NCI-H82 (cell line): ENCODE results near the gene COL27A1.
"Not testable (repeated sequence)": the region's sequence is repeated elsewhere in the genome, so short reads cannot be mapped to it uniquely, and the experiment has no call there.

Source experiments
- DNase-seq: peaks from one replicate; lab custom pipeline; 2025; lab: John Stamatoyannopoulos, UW

The COL27A1 gene

DNA sequence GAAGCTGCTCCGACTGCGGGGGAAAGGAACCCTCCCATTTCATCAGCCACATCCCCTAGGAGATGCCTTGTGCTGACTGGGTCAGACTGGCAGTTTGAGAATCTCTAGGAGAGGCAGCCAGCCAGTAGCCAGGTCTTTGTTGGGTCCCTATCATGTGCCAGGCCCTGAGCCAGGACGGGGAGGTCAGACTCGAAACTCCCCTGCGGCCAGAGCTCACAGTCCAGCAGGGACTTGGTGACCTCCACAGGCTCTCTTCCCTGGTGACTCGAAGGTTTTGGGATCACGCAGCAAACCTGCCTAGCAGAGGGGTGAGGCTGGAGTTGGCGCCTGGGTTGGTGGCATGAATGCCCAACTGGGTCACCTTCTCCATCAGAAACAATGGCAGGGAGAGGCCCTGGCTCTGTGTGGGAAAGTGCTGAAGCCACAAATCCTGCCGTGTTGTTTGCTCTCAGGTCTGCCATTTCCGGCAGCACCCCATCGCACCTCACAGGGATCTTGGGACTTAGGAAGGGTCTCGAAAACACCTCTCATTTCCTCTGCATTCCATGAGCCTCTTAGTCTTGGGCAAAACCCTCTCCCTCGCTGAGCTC, 153.1 kb downstream of the COL27A1 start:
- DNase-seq, result no peak

DNA sequence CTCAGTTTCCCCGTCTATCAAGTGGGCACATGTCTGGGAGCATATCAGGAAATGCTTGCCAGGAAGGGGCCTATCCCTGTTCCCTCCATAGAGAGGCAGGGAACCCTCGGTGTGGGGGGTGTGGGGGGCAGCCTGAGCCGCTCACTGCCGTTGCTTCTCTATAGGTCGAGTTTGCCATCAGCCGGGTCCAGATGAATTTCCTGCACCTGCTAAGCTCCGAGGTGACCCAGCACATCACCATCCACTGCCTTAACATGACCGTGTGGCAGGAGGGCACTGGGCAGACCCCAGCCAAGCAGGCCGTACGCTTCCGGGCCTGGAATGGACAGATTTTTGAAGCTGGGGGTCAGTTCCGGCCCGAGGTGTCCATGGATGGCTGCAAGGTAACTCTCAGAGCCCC, 153.8 kb downstream of the COL27A1 start:
- no peak for DNase-seq

DNA sequence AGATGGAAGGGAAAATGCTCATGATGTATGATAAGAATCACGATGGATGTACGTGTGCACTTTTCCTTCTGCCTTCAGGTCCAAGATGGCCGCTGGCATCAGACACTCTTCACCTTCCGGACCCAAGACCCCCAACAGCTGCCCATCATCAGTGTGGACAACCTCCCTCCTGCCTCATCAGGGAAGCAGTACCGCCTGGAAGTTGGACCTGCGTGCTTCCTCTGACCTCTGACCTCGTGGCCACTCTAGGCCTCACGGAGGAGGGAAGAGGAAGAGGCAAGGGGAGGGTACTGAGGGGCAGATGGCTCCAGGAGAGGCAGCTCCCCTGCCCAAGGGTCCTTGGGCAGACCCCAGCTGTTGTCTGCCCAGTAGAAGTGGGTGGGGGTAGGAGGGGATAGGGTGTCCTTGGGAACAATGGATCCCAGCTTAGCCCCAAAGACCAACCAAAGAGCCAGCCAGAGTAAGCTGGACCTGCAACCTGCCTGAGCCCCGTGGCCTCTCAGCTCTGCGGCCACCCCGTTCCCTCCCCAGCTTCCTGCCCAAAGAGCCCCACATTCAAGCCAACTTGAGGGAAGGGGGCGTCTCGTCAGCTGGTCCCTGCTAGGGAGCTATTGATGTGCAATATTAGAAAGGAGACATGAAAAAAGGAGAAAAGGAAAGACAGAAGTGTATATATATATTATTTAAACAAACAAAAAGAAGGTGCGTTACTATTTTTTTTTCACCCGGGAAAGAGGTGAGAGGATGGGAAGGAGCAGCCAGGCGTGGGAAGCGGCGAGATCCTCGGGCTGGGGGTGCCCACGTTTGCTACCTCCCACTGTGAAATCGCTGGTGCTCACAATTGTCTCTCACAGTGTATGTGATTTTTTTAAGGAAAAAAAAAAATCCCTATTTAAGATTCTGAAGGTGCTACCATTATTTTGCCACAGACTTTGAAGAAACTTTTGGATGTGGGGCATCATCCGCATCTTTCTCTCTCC, 155.4 kb downstream of the COL27A1 start:
- no peak for DNase-seq

DNA sequence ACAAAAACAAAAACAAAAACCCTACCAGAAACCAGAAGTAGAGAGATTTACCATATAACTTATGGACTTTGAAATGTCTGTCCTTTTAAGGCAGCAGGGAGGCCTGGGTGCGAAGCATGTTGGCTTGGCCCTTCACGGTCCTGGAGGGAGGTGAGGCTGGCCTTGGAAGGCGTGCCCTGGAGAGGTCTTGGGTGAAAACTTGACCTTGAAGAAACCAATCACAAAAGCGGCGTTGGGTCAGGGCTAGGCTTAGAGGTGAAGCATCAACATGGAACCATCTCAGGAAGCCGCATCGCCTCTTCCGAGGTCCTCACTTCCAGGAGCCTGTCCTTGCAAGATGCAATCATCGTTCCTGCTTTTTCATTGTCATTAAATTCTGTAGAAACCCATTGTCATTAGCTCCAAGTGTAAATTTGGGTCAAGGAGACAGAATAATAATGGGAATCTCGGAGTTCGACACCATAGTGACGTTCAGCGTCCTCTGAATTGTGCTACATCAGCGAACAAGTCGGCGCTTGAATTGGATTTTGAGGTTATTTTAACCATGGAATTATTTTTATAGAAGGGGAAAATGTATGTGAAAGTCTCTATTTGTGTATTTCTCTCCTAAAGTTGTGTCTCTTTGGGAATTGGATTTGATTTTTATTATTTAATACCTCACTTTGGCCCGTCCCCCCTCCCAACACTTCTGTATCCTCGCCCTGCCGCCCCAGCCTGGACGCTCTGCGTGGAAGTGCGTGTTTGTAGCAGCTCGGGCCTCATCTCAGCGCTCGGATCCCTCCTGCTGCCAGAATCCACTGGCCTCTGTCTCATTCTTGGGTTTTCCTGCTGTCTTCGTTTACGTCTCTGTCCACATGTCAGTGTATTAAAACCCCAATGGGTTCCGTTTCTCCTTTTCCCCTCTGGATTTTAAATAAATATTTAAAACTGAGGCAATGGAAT, 156.5 kb downstream of the COL27A1 start:
- no peak for DNase-seq

DNA sequence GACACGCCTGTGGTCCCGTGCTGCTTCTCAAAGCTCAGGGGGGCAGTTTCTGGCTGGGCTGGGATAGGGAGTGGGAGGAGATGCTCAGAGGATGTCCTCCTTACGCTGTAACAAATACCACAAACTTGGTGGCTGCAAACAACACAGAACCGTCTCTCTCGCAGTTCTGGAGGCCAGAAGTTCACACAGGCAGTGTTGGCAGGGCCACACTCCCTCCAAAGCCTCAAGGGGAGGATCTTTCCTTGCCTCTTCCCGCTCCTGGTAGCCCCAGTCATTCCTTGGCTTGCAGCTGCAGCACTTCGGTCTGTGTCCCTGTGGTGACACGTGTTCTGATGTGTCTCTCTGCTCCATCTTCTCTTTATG, 157.2 kb downstream of the COL27A1 start:
- DNase-seq, result no peak

DNA sequence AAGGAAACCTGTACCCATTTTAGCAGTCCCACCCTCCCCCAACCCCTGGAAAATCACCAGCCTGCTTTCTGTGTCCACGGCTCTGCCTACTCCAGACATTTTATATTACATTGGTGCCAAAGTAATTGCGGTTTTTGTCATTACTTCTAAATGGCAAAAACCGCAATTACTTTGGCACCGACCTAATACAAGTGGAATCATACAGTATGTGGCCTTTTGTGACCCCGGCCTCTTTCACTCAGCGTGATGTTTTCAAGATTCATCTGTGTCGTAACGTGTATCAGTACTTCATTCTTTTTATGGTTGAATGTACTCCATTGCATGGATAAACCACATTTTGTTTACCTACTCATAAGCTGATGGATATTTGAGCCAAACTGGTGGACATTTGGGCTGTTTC, 157.8 kb downstream of the COL27A1 start:
- no peak for DNase-seq

DNA sequence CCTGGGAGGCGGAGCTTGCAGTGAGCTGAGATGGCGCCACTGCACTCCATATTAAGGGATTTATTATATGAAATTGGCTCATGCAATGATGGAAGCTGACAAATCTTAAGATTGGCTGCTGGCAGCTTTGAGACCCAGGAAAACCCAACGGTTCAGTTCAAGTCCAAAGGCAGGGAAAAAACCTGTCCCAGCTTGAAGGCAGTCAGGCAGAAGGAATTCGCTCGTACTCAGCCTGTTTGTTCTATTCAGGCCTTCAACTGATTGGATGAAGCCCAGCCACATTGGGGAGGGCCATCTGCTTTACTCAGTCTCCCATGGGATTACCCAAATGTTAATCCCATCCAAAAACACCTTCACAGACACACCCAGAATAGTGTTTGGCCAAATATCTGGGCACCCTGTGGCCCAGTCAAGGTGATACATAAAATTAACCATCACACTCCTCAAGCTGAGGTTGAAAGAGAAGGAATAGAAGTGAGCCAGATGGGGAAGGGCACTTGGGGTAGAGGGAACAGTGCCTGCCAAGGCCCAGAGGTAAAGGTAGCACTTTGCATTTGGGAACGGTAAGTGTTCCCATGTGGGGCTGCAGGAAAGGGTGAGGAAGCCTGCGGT, 159.0 kb downstream of the COL27A1 start:
- peak; percentile 33 for DNase-seq

DNA sequence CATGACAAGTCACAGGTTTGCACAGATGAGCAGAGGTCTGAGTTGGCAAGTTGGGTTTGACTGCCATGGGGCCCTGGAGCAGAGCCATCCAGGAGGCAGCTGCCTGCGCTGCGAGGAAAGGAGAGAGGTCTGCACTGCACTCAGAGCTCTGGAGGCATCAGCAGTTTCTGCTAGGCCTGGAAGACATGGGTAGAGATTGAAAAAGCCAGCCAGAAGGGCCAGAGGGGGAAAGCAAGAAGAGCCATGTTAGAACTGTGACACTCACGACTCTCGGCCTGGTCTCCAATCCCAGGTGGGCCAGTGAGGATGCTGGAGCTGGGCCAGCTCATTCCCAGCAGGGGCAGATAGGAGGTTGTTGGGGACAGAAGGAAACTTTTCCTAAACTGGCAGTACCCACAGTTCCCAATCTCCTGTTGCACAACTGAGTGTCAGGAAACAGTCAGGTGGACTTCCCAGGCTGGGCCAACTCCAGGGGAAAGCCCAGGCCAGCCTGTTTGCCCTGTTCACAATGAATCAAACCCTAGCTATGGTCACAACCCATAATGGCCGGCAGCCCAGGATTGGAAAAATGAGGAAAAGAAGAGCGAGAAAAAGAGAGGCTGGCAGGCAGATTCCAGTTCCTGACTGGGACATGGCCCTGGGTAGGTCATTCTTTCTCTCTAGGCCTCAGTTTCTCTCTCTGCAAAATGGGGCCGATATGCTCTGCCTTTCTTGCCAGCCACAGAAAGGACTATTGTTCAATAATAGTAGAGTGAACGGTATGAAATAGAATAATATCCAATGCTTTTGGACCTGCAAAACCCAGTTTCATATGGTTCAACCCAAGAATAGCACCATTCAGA, 159.8 kb downstream of the COL27A1 start:
- DNase-seq, result no peak

DNA sequence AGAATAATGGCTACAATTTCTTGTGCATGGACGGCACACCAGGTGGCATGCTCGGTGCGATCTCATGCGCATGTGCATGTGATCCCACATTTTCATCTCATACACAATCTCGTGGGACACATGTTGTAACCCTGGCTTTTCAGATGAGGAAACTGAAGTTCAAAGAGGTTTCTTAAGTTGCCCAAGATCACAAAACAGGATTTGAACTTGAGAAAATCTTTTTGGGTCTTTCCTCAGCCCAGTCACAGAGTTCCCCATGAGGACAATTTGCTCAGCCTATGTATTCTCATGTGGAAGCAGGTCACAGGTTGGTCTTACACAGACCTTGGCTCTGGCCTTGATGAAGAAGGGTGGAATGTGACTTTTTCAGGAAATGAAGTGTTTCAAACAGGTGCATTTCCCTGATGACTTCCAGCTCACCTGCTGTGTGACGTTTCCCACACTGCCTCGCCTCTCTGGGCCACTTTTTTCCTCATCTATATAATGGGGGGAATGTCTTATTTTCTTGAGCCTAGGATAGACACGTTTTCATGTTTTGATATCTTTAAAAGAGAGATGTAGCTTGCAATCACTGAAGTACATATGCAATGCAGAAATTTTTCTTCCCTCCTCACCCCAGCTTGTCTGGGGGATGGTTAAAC, 160.5 kb downstream of the COL27A1 start:
- no peak for DNase-seq

DNA sequence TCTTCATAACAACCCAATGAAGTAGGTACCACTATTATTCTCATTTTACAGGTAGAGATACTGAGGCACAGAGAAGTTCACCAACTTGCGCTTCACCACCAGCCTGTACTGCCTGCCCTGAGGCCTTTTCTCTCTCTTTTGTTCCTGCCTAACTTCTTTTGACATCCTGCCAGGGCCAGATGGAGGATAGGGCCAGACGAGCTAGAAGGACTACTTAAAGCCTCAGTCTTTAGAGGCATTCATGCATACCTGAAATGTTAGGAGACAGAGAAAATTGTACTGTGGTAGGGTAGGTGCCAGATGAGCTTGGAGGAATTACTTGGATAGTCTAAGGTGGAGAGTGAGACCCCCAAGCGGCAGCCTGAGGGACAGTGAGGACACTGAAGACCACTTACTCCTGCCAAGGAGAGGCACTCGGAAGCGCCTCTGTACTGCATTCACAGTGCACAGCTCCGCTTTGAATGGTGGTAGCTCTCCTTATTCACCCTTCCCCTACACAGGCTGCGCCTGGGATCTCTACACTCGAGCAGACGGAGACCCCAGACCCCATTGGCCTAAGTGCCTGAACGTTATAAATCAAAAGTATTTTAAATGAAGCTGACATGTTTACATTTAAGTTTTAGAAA, 161.4 kb downstream of the COL27A1 start:
- peak; percentile 55 for DNase-seq

DNA sequence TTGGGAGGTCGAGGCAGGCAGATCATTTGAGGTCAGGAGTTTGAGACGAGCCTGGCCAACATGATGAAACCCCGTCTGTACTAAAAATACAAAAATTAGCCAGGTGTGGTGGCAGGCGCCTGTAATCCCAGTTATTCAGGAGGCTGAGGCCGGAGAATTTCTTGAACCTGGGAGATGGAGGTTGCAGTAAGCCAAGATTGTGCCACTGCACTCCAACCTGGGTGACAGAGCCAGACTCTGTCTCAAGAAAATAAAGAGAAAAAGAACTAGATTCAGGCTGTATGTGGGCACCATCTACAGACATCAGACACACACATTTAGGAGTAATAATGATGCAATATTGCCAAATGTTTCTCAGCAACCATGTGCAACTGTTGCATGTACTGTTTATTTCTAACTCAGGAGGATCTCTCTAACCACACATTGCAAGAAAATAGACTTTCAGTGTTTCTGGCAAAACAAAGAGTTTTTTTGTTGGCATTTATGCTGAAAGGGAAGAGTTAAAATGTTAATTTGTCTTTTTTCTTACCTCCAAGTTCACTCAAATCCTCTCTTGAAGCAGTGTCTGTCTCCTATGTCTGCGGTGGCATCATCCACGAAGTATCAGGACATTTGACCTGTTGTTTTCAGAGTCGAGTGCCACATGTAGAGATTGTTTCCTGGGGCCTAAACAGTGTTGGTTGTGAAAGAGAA, 162.5 kb downstream of the COL27A1 start:
- DNase-seq, result no peak

DNA sequence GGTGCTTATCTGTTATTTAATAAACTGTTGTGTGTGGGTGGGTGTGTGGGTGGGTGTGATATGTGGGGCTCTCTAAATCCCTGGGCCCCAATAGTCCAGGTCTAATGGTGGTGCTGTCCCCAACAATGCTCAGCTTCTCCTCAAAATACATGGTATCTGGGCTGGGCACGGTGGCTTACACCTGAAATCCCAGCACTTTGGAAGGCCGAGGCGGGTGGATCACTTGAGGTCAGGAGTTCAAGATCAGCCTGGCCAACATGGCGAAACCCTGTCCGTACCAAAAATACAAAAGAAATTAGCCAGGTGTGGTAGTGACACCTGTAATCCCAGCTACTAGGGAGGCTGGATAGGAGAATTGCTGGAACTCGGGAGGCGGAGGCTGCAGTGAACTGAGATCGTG, 163.1 kb downstream of the COL27A1 start:
- DNase-seq, result no peak

DNA sequence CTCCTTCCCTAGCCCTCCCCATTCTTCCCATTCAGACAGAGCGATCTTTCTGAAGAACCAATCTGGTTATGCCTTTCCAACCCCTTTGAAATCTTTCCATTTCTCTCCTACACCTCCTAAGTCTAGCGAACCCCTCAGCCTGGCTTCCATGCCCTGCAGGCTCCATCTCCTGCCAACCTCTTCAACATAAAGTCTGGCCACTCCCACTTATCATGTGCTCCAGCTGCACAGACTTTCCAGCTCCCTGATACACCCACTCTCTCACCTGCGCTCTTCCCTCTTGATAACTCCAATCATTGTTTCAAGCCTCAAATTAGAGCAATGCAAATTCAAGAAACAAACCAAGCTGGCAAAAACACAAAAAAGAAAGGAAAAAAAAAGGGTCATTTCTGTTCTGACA, 163.8 kb downstream of the COL27A1 start:
- DNase-seq, result peak; percentile 14

DNA sequence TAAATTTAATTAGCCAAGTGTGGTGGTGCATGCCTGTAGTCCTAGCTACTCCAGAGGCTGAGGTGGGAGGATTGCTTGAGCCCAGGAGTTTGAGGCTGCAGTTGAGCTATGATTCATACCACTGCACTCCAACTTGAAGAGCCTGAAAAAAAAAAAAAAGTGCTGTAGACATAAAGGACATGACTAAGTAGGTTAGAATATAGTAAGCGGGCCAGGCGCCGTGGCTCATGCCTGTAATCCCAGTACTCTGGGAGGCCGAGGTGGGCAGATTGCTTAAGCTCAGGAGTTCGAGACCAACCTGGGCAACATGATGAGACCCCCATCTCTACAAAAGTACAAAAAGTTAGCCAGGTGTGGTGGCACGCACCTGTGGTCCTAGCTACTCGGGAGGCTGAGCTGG, 165.4 kb downstream of the COL27A1 start:
- DNase-seq, result not testable (repeated sequence)

DNA sequence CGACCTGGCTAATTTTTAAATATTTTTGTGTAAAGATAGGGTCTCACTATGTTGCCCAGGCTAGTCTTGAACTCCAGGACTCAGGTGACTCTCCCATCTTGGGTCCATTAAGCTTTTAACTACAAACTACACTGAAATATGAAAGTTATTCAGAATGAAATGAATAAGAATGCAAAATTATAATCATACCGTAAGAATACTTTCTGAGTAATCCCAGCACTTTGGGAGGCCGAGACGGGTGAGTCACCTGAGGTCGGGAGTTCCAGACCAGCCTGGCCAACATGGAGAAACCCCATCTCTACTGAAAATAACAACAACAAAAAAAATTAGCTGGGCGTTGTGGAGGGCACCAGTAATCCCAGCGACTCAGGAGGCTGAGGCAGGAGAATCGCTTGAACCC, 166.4 kb downstream of the COL27A1 start:
- no peak for DNase-seq

DNA sequence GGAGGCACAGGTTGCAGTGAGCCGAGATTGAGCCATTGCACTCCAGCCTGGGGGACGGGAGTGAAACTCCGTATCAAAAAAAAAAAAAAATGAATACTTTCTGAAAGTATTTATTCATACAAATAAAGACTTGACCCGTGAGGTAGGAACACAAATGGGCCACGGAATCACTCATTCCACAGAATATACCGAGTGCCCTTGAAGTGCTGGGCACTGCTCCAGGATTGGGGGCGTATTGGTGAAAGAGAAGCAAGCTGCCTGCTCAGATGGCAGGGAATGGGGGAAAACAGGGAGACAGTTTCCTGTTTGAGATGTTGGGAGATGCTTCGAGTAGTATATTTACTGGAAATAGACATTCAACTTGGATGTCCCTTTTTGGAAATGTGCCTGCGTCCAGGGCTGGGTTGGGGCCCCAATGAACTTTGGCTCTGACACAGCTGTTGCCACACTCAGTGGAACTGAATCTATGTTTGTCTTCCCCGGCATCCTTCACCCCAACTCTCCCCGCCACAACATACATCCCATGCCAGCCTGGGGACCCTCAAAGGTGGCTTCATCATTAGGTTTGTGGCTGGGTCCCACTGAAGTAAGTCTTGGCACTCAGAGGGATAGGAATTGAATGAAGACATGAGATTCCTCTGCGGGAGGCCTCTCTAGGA, 167.0 kb downstream of the COL27A1 start:
- DNase-seq, result not testable (repeated sequence)

DNA sequence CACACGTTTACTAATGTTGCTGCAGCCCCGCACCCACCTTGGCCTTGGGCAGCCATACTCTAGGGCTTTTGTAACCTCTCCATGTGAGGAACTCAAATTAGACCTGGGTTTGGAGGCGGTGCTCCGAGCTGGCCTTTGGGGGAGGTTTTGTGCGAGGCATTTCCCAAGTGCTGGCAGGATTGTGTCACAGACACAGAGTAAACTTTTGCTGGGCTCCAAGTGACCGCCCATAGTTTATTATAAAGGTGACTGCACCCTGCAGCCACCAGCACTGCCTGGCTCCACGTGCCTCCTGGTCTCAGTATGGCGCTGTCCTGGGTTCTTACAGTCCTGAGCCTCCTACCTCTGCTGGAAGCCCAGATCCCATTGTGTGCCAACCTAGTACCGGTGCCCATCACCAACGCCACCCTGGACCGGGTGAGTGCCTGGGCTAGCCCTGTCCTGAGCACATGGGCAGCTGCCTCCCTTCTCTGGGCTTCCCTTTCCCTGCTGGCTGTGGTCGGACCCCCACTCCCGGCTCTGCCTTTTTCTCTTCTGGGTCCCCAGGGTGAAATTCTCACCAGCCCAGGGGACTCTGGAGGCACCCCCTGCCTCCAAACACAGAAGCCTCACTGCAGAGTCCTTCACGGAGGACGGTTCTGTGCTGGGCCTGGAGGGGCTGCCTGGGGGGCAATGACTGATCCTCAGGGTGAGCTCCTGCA, 167.6 kb downstream of the COL27A1 start, which contains the start of gene ORM1:
Gene ORM1, plus strand, starts transcription at position 268 of the 701 bp plus-strand sequence. Its CDS starts 36 bp downstream, at position 304.
- not testable (repeated sequence) for DNase-seq

DNA sequence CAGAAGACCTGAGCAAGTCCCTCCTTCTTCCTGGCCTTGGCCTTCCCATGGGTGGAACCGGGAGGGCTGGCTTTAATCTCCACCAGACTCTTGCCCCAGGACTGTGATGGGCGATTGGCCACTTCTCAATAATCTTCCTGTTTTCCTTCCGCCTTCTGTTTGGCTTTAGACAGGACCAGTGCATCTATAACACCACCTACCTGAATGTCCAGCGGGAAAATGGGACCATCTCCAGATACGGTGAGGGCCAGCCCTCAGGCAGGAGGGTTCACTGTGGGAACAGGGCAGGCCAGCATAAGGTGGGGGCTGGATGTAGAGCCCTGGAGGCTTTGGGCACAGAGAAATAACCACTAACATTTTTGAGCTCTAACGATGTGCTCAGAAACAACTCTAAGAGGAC, 168.5 kb downstream of the COL27A1 start:
- not testable (repeated sequence) for DNase-seq
